ENCODE results near the gene ZFP64. TPM values are rescaled to one million over a fixed set of nuclear protein-coding genes. Genes with fewer than 3 reads are reported as not detected.
"Not testable (repeated sequence)": the region's sequence is repeated elsewhere in the genome, so short reads cannot be mapped to it uniquely, and the experiment has no call there.

The ZFP64 gene
- total RNA-seq, 2 donors from 2014 or later = 8.1 to 11.7 TPM

GRCh38 chr20:52167232-52167840, 24.2 kb downstream of the ZFP64 start:
- intact Hi-C loops (cut with DNase I) = no loop called here
- DNase-seq (ENCODE audit: low spot score) = no peak

- no peak for DNase-seq (ENCODE audit: low spot score)
- intact Hi-C loops (cut with DNase I) = no loop called here
These were observed 25.4 kb downstream of the ZFP64 start for GRCh38 chr20:52166150-52166549.

- intact Hi-C loops (cut with DNase I) = no loop called here
- no peak for DNase-seq (ENCODE audit: low spot score)
These were observed 30.9 kb downstream of the ZFP64 start for GRCh38 chr20:52160621-52161204.

GRCh38 chr20:52160049-52160570, 31.5 kb downstream of the ZFP64 start:
- intact Hi-C loops (cut with DNase I) = no loop called here
- no peak for DNase-seq (ENCODE audit: low spot score)

- intact Hi-C loops (cut with DNase I) = loop anchor here in 1 of 2 donors (10.0 kb wide), 1 partner anchor 1110 kb away; no protein-coding TSS in a partner anchor
- DNase-seq (ENCODE audit: low spot score) = no peak
These were observed 37.0 kb downstream of the ZFP64 start for GRCh38 chr20:52154575-52154974.

GRCh38 chr20:52153896-52154295, 37.7 kb downstream of the ZFP64 start:
- intact Hi-C loops (cut with DNase I) = loop anchor here in 1 of 2 donors (10.0 kb wide), 1 partner anchor 1111 kb away; no protein-coding TSS in a partner anchor
- no peak for DNase-seq (ENCODE audit: low spot score)

GRCh38 chr20:52152921-52153320, 38.7 kb downstream of the ZFP64 start:
- intact Hi-C loops (cut with DNase I) = loop anchor here in 1 of 2 donors (10.0 kb wide), 1 partner anchor 1112 kb away; no protein-coding TSS in a partner anchor
- DNase-seq (ENCODE audit: low spot score) = no peak

GRCh38 chr20:52152416-52152815, 39.2 kb downstream of the ZFP64 start:
- no peak for DNase-seq (ENCODE audit: low spot score)
- intact Hi-C loops (cut with DNase I) = loop anchor here in 1 of 2 donors (10.0 kb wide), 1 partner anchor 1112 kb away; no protein-coding TSS in a partner anchor

- no peak for DNase-seq (ENCODE audit: low spot score)
- intact Hi-C loops (cut with DNase I) = loop anchor here in 1 of 2 donors (10.0 kb wide), 1 partner anchor 1114 kb away; no protein-coding TSS in a partner anchor
These were observed 40.9 kb downstream of the ZFP64 start for GRCh38 chr20:52150440-52151258.

GRCh38 chr20:52145587-52145986, 46.0 kb downstream of the ZFP64 start:
- intact Hi-C loops (cut with DNase I) = no loop called here
- no peak for DNase-seq (ENCODE audit: low spot score)

GRCh38 chr20:52143277-52143676, 48.3 kb downstream of the ZFP64 start:
- intact Hi-C loops (cut with DNase I) = no loop called here
- no peak for DNase-seq (ENCODE audit: low spot score)

GRCh38 chr20:52142757-52143156, 48.8 kb downstream of the ZFP64 start:
- DNase-seq (ENCODE audit: low spot score) = no peak
- intact Hi-C loops (cut with DNase I) = no loop called here

GRCh38 chr20:52139986-52140385, 51.6 kb downstream of the ZFP64 start:
- intact Hi-C loops (cut with DNase I) = no loop called here
- DNase-seq (ENCODE audit: low spot score) = no peak

GRCh38 chr20:52137850-52138249, 53.7 kb downstream of the ZFP64 start:
- intact Hi-C loops (cut with DNase I) = no loop called here

GRCh38 chr20:52133714-52134113, 57.9 kb downstream of the ZFP64 start:
- DNase-seq (ENCODE audit: low spot score); intact Hi-C loops (cut with DNase I): not testable (repeated sequence)

More at GRCh38 chr20:52137850-52138249, 53.7 kb downstream of the ZFP64 start:
- DNase-seq (ENCODE audit: low spot score) = no peak

GRCh38 chr20:52132337-52132736, 59.2 kb downstream of the ZFP64 start:
- intact Hi-C loops (cut with DNase I) = no loop called here
- DNase-seq (ENCODE audit: low spot score) = no peak

GRCh38 chr20:52131048-52131643, 60.4 kb downstream of the ZFP64 start:
- DNase-seq (ENCODE audit: low spot score) = no peak
- intact Hi-C loops (cut with DNase I) = no loop called here

GRCh38 chr20:52130406-52130805, 61.2 kb downstream of the ZFP64 start:
- intact Hi-C loops (cut with DNase I) = no loop called here
- DNase-seq (ENCODE audit: low spot score) = no peak

GRCh38 chr20:52129611-52130010, 62.0 kb downstream of the ZFP64 start:
- intact Hi-C loops (cut with DNase I) = no loop called here
- DNase-seq (ENCODE audit: low spot score) = no peak

Data from posterior vena cava (tissue), 2 donors.